GM13976 (cell line): ENCODE data around the gene OLIG3.

Experiments used
- DNase-seq: peaks from one replicate; pipeline ENCODE4 v3.0.0; 2012; ENCODE audit warnings: low spot score
- in situ Hi-C: fragments of 300-500 bp; cut with MboI; formaldehyde crosslinking; loops from one replicate; pipeline ENCODE4 v1.12.0; 2022; ENCODE audit warnings: low sequenced_read_pairs, mixed read lengths, inconsistent platforms; ENCODE audit not compliant: unreplicated experiment
- TF ChIP-seq, protein P1 (sequence below): IDR thresholded peaks from 2 replicates; pipeline ENCODE4 v1.5.1; 2012; ENCODE audit warnings: borderline replicate concordance, mild to moderate bottlenecking; ENCODE audit not compliant: insufficient read depth; ENCODE audit errors: extremely low read depth, missing control alignments, control extremely low read depth

The OLIG3 gene

DNA sequence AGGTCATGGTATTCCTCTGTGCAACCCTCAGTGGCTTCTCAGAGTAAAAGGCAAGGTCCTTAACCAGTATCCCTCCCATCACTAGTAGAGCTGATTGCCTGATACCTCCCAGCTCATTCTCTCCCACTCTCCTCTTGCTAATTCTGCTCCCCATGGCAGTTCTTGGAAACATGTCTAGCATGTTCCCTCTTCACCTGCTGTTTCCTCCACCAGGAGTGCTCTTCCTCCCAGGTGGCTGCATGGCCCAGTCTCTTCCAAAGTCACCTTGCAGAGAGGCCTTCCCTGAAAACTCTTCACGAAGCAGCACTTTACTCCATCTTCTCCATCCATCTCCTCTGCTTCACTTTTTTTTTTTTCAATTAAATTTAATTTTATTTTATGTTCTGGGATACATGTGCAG, 36.2 kb upstream of the OLIG3 start:
- TF ChIP-seq, protein P1, sequence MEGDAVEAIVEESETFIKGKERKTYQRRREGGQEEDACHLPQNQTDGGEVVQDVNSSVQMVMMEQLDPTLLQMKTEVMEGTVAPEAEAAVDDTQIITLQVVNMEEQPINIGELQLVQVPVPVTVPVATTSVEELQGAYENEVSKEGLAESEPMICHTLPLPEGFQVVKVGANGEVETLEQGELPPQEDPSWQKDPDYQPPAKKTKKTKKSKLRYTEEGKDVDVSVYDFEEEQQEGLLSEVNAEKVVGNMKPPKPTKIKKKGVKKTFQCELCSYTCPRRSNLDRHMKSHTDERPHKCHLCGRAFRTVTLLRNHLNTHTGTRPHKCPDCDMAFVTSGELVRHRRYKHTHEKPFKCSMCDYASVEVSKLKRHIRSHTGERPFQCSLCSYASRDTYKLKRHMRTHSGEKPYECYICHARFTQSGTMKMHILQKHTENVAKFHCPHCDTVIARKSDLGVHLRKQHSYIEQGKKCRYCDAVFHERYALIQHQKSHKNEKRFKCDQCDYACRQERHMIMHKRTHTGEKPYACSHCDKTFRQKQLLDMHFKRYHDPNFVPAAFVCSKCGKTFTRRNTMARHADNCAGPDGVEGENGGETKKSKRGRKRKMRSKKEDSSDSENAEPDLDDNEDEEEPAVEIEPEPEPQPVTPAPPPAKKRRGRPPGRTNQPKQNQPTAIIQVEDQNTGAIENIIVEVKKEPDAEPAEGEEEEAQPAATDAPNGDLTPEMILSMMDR: no peak
- DNase-seq: no peak
- in situ Hi-C loops: no loop called here

DNA sequence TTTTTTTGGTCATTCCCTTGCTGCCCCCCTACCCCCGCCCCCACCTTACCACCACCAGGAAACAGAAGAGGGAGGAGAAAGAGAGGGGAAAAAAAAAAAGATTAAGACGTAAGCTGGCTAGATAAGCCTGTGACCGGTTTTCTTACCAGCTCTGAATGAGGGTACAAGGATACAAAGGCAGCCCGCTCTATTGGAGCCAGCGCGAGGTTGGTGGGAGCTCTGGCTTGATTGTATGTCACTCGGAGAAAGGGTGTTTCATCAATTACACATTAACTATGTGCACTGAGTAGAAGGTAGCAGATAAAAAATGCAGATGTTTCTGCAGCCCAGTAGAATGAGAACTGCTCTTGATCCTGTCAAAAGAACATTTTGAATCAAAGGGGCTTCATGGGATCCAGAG, 28.6 kb upstream of the OLIG3 start:
- no peak for DNase-seq
- in situ Hi-C loops: no loop called here
- TF ChIP-seq, protein P1: no peak

DNA sequence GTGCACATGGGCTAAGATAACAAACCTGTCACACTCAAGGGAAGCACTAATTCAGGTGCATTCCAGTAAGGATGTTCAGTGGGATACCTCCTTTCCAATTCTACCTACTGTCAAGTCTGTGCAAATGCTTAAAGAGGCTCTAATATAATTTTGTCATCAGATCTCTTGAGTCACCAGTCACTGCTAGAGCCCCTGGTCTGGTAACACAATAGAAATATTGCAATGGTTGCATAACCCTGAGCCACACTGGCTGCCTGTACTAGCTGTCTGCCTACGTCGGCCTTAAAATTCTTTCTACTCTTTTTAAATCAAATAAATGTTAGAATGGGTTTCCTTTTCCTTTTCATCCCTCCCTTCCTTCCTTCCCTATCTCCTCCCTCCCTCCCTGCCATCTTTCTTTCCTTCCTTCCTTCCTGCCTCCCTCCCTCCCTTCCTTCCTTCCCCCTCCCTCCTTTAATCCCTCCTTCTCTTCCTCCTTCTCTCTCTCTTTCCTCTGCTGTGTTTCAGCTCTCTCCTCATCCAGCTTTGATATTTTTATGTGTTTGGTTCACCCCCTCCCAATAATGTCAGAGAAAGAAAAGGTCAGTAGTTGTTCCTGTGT, 28.1 kb upstream of the OLIG3 start:
- TF ChIP-seq, protein P1: no peak
- DNase-seq: no peak
- in situ Hi-C loops: no loop called here

DNA sequence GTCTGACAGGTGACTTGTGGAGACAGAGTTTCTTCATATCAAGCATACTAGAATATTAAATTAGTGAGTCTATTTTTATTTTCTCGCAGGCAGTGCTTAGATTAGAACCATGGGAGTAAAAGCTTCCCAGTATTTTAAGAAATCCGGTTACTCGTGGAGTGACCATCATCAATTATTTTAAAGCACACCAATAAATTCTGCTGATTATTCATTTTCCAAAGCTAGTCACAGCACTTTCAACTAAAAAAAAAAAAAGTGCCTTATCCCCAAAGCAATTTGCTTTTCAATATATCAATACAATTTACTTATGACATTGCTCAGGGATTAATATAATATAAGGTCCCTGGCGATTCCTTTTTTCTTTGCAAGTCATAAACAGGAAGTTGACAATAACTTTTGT, 26.3 kb upstream of the OLIG3 start:
- in situ Hi-C loops: no loop called here
- DNase-seq: no peak
- TF ChIP-seq, protein P1: no peak

DNA sequence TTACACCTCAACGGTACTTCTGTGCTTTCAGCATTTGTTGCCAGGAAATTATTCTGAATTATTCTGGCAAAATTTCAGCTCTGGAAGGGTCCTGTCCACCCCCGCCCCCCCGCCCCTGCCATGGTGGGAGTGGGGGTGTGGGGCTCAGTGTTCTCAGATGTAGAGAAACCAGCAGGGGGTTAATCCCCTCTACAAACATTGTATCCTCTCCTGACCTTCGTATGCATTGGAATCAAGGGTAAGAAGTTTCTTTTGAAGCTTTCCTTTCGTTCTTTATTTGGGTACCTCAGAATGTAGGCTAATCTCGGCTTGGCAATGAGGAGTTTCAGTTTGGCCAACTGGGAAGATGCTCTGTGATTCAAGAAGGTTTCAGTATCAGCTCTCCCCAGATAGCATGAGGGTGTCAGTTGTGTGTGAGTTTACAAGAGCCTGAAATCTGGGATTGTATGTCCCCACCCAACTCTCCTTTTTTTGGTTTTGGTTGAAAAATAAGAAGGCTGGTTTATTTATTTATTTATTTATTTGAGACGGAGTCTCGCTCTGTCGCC, 25.5 kb upstream of the OLIG3 start:
- TF ChIP-seq, protein P1: no peak
- in situ Hi-C loops: no loop called here
- DNase-seq: no peak

DNA sequence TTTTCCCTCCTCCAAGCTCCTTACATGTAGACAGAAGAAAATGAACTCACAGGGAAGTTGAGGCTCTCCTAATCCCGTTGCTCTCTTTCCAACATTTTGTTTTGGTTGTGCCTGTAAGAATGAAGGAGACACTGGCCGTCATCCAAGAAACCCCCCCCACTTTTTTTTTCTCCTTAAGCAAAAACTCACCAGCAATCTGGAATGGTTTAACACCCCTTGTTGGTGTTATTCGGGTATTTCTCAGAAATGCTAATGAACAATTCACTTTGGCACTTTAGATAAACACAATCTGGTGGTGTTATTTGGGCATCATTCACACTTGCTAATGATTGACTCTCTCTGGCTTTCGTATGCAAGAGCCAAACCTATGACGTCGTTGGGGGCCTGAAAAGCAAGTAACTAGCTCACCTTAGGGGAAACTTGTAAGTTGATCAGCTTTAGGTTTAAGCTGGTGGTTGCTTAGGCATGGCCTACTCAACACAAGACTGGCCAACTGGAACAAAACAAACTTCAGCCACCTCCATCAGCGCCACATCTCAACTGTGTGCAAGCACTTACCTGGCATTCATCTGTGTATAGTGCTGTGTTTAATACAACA, 24.3 kb upstream of the OLIG3 start:
- in situ Hi-C loops: no loop called here
- TF ChIP-seq, protein P1: no peak
- no peak for DNase-seq
